Measurements from ENCODE around the gene MYEF2. TPM values are rescaled to one million over a fixed set of nuclear protein-coding genes. Genes with fewer than 3 reads are reported as not detected.

Gene MYEF2
- total RNA-seq, 1 experiment from 2014 or later = 111 TPM

- 0 out of 2 replicates have a peak, but pooled peaks cover 3% of the 10 kb centered on the region for H3K4me1 Mint-ChIP-seq
- CTCF ChIA-PET = interaction anchor here (2.5 kb wide), 1 partner anchor 9 kb away, joined by 15 read pairs; no protein-coding TSS in a partner anchor
- ATAC-seq = no peak
- no peak overlapping the region for H3K27ac Mint-ChIP-seq
- H3K9me3 Mint-ChIP-seq = peaks cover 4% of the 10 kb centered on the region; the same call in 1 of the 2 replicates
- H3K27me3 Mint-ChIP-seq (ENCODE audit: low read depth) = no peaks in the 10 kb centered on the region
- H3K36me3 Mint-ChIP-seq = no peaks in the 10 kb centered on the region
- TF ChIP-seq TCF7 (CRISPR knock-in tag; IDR thresholded peaks at IDR 0.05; ENCODE audit: low read depth) = no peak
- no peak for TF ChIP-seq ZNF671 (CRISPR knock-in tag; IDR thresholded peaks at IDR 0.05)
- TF ChIP-seq AFF4 (CRISPR knock-in tag; IDR thresholded peaks at IDR 0.05; ENCODE audit: borderline replicate concordance) = no peak
- no peak for TF ChIP-seq TEAD4 (CRISPR knock-in tag; IDR thresholded peaks at IDR 0.05)
- no peak for TF ChIP-seq KAT7 (CRISPR knock-in tag; IDR thresholded peaks at IDR 0.05; ENCODE audit: borderline replicate concordance)
- no peak for TF ChIP-seq MYBL2 (CRISPR knock-in tag; IDR thresholded peaks at IDR 0.05)
- TF ChIP-seq AR (CRISPR knock-in tag; IDR thresholded peaks at IDR 0.05) = no peak
- TF ChIP-seq ZBTB43 (CRISPR knock-in tag; IDR thresholded peaks at IDR 0.05) = no peak
- TF ChIP-seq ATF6 (CRISPR knock-in tag; IDR thresholded peaks at IDR 0.05) = no peak
- TF ChIP-seq TEAD1 (CRISPR knock-in tag; IDR thresholded peaks at IDR 0.05) = no peak
- TF ChIP-seq ZBTB21 (CRISPR knock-in tag; IDR thresholded peaks at IDR 0.05; ENCODE audit: borderline replicate concordance) = no peak
- TF ChIP-seq E2F5 (CRISPR knock-in tag; IDR thresholded peaks at IDR 0.05) = no peak
- TF ChIP-seq FOXJ3 (CRISPR knock-in tag; IDR thresholded peaks at IDR 0.05; ENCODE audit: borderline replicate concordance) = no peak
- no peak for TF ChIP-seq PREB (CRISPR knock-in tag; IDR thresholded peaks at IDR 0.05; ENCODE audit: borderline replicate concordance)
- TF ChIP-seq ZNF416 (CRISPR knock-in tag; IDR thresholded peaks at IDR 0.05) = no peak
- TF ChIP-seq SMAD3 (CRISPR knock-in tag; IDR thresholded peaks at IDR 0.05; ENCODE audit: borderline replicate concordance) = no peak
- no peak for TF ChIP-seq GABPB1 (CRISPR knock-in tag; IDR thresholded peaks at IDR 0.05)
- TF ChIP-seq NFATC4 (CRISPR knock-in tag; IDR thresholded peaks at IDR 0.05) = no peak
- TF ChIP-seq E2F1 (CRISPR knock-in tag; IDR thresholded peaks at IDR 0.05) = no peak
- no peak overlapping the region for H3K4me3 Mint-ChIP-seq
- no peak for DNase-seq (ENCODE audit: low spot score)
- POLR2A ChIA-PET = no interaction called here
Measured at GRCh38 chr15:48121849-48122248, 56.2 kb downstream of the MYEF2 start.

All from WTC11 (cell line).